HG02970 (cell line): ENCODE data around the gene DNAJC18.
"Not testable (repeated sequence)": the region's sequence is repeated elsewhere in the genome, so short reads cannot be mapped to it uniquely, and the experiment has no call there.

Experiments used
- ATAC-seq: cut with Tn5 transposase; IDR thresholded peaks from one replicate; pipeline ENCODE4 v1.9.1; 2021; ENCODE audit warnings: mild to moderate bottlenecking, moderate library complexity, moderate number of reproducible peaks; ENCODE audit not compliant: unreplicated experiment, low FRiP score

DNAJC18 gene

GRCh38 chr5:139461698-139462097, 22.4 kb upstream of the DNAJC18 start:
- no peak for ATAC-seq

DNA sequence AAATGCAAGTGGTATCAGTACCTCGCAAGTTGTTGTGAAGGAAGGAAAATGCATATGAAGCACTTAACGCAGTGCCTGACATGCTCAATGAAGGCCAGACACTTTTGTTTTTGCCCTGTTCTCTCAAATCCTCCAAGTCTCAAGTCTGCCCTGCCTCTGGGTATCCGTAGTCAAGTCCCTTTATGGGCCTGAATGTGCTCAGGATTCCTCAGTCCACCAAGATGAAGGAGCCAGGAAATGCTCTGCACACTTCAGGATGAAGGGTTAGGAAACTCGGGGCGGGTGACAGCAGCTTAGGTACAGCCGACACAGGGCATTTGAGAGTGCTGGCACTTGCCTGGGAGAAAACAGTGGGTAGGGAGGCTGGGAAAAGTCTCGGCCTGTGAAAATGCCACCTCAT, 21.9 kb upstream of the DNAJC18 start:
- no peak for ATAC-seq

DNA sequence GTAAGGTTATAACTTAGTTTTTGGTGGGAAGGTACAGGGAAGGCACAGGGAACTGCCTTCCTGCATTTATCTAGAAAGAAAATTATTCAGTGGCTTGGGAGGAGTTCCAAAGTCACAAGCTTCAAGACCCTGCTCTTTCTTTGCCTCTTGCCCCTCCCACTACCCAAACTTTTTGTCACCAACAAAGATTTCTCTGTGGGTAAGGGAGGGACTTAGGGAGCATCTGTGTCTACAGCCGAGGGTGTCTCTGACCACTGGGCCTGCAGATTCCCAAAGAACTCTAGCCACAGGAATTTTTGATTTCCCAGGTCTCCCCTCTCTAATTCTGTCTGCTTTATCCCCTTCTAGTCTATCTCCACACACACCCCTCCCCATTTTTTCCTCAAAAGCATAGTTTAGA, 21.1 kb upstream of the DNAJC18 start:
- ATAC-seq: no peak

DNA sequence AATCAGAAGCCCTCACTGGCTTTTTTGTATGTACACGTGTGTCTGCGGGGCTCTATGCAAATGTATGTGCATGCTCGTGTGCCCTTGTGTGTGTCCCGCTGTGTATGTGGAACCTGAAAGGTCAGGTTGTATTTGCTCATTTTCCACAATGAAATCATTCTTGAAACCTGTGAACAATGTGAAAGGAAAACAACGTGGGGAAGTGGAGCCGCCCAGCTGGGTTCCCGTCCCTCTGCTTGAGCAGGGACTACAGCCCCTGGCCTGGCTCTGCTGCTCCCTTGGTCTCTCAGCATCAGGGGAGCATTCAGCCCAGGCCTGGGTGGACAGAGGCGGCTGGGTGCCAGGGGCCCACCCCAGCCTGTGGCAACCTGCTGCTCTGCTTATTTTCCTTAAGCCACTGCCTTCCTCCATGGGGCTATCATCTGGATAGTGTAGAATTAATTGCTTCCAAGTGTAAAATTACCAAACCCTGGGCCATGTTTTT, 20.2 kb upstream of the DNAJC18 start:
- no peak for ATAC-seq

GRCh38 chr5:139458580-139459407, 19.5 kb upstream of the DNAJC18 start:
- ATAC-seq: no peak

GRCh38 chr5:139457653-139458306, 18.5 kb upstream of the DNAJC18 start:
- ATAC-seq: no peak

DNA sequence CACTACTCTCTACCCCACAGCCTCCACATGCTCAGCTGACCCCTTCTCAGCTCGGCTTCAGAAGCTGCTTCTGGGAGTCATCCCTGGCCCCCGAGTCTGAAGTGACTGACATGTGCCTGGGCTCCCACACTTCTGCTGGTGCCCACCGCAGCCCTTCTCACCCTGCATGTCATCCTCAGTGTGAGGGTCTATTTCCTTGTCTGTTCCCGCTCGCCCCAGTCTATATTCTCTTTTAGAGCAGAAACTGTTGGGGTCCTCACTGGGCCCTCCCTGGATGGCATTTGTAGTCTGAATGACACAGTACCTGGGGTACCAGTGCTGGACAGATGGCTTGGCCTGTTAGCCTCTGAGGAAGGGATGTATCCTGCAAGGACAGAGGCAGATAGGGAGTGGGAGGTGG, 17.9 kb upstream of the DNAJC18 start:
- no peak for ATAC-seq

DNA sequence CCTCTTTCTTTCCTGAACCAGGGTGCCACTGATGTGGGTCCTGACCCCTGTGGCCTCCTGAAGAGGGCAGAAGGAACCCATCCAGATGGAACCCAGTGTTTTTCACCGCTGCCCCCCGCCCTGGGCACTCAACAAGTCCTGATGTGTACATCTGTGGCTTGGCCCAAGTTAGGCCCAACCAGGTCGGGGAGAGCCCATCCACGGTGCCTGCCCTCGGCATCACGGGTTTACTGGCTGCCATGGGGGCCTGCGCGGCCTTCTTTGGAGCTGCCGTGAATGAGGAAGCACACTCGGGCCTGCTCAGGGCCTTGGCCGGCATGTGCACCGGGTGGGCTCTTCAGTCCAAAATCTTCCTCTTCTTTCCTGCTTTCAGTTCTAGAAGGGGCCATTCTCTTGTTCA, 17.5 kb upstream of the DNAJC18 start:
- ATAC-seq: no peak

DNA sequence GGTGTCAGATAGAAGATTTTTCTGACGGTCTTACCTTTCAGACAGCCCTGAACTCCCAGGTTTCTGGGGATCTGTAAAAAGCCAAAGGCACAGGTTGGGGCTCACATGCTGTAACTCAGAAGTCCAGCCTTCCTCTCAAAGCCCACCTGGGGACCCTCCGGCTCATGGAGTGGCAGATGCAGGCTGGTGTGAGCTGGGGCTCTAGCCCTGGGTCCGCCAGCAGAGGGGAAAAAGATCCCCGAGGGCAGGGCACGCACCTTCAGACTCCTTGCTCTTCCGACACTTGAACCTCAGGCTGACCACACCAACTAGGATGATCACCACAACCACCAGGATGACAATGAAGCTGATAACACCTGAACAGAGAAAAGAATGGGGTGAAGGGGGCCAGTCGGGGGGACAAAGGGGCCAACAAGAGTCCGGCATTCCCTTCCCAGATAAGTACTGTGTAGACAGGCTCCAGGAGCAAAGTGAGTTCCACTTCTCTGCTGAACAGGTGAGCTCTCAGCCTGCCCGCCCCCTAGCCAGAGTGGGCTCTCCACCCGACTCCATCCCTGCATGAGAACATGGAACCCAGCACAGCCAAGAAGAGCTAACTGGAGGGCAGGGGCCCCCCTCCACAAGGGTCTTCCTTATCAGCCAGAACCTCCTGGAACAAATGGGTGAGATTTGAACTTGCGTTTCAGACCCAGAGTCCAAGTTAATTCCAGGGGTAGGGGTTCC, 15.4 kb upstream of the DNAJC18 start:
- ATAC-seq: no peak

GRCh38 chr5:139453683-139454567, 14.6 kb upstream of the DNAJC18 start:
- no peak for ATAC-seq

GRCh38 chr5:139451878-139452660, 12.7 kb upstream of the DNAJC18 start:
- ATAC-seq: no peak

- ATAC-seq: no peak
Measured at GRCh38 chr5:139451176-139451575, 11.9 kb upstream of the DNAJC18 start.

DNA sequence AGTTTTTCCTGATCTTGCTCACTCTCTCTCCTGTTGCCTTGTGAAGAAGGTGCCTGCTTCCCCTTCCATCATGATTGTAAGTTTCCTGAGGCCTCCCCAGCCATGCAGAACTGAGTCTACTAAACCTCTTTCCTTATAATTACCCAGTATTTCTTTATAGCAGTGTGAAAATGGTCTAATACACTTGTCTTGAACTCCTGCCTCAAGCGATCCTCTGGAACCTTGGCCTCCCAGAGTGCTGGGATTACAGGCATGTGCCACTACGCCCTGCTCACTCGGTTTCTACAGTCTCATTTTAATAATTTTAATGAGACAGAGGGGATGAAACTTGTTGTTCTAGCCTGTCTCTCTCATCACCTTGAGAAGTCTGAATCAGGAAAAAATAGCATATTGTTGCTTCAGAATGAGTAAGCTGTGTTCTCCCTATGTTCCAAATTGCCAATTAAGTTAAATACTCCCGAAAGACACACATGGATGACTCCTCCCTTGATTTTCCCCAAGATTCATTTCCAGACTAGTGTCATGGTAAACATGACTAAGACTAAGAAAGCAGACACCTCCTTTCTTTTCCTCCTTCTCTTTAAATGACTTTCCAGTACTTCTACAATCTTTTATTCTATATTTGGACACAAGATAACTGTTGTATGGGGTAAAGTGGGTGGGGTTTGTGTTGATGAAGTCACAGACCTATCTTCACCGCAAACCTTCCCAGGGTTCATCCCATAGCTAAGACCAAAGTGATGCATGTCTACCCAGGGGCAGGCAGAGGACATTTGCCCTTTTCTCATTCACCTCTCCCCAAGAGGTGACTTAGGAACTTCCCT, 7.8 kb upstream of the DNAJC18 start:
- peak; percentile 50 for ATAC-seq

DNA sequence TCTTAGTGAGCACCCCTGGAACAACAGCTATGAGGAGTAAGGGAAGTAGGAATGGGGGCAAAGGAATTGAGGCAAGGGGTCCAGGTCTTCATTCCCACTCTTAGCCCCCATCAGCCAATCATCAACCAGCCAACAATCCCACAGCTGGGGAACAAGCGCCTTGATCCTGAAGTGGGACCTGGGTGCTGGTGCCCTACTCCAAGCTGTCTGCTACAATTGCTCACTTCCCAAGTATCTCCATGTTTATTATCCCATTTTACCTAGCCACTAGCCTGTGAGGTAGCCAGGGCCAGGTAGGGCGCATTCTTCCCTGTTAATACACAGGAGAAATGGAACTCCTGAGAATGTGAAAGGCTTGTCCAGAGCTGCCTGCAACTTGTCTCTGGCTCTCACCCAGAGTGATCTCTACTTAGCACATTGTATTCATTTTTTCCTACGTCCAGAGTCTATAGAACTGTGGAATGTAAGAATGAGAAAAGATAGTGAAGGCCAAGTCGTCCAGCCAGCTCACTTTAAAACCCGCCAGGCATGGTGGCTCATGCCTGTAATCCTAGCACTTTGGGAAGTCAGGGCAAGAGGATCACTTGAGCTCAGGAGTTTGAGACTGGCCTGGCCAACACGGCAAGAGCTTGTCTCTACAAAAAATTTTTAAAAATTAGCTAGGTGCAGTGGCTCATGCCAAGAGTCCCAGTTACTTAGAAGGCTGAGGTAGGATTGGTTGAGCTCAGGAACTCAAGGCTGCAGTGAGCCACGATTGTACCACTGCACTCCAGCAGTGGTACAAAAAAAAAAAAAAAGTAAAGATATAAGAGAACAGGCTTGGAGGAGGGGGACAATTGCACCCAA, 6.2 kb upstream of the DNAJC18 start:
- no peak for ATAC-seq

- ATAC-seq: no peak
Measured at GRCh38 chr5:139443831-139444453, 4.6 kb upstream of the DNAJC18 start.

- not testable (repeated sequence) for ATAC-seq
Measured at GRCh38 chr5:139440416-139440815, 1.1 kb upstream of the DNAJC18 start.

DNA sequence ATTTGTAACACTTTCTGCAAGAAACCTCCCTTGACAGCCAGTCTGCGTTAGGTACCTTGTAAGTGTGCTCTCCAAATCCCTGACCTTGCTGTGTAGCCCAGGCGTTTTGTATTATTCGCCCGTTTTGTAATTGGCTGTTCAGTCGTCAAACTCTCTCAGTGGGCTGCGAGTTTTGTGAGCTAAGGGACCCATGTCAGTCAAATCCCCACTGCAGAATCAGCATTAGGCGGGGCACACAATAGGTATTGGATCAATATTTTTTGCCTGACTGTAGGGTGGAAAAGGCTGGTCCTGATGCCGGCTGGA, 665 bp downstream of the DNAJC18 start:
- ATAC-seq: no peak

DNA sequence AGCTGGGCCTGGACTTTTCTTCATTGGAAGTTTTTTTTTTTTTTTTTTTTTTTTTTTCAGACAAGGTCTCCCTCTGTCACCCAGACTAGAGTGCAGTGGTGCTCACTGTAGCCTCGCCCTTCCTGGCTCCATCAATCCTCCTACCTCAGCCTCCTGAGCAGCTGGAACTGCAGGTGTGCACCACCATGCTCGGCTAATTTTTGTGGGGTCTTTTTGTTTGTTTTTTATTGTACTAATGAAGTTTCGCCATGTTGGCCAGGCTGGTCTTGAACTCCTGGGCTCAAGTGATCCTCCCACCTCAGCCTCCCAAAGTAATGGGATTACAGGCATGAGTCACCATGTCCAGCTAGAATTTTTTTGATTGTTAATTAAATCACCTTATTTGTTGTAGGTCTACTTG, 3.6 kb downstream of the DNAJC18 start:
- ATAC-seq: no peak
